SU-DHL-6 (cell line): ENCODE measurements around the gene CELA2B.

Source experiments
- H2AFZ ChIP-seq: fragments of 200-600 bp; sonication (generic); 2 replicates; pipeline ENCODE4 v1.6.1; 2014; ENCODE audit warnings: low read depth, mild to moderate bottlenecking, moderate library complexity, mixed read lengths, antibody characterized with exemption, low read length; ENCODE audit not compliant: severe bottlenecking
- H3F3A ChIP-seq: fragments of 200-600 bp; shearing (Covaris generic); 2 replicates; pipeline ENCODE4 v1.6.0; 2016; ENCODE audit warnings: antibody characterized with exemption, mild to moderate bottlenecking; ENCODE audit not compliant: insufficient read depth
- H3K27ac ChIP-seq: fragments of 200-600 bp; sonication (generic); 2 replicates; pipeline ENCODE4 v1.5.1; 2016; ENCODE audit warnings: low read depth, mild to moderate bottlenecking, low read length, moderate library complexity, mixed read lengths
- H3K27me3 ChIP-seq: fragments of 200-600 bp; sonication (generic), shearing (Covaris generic); 2 replicates; pipeline ENCODE4 v1.6.0; 2014; ENCODE audit warnings: mild to moderate bottlenecking, low read length
- H3K36me3 ChIP-seq: fragments of 200-600 bp; sonication (generic); 2 replicates; pipeline ENCODE4 v1.6.1; 2014; ENCODE audit warnings: mild to moderate bottlenecking, low read length, mixed read lengths
- H3K4me2 ChIP-seq: fragments of 300-600, 200-600 bp; shearing (Covaris generic), sonication (generic); 2 replicates; pipeline ENCODE4 v1.6.0; 2014; ENCODE audit warnings: low read length, low read depth, mild to moderate bottlenecking; ENCODE audit not compliant: poor library complexity, severe bottlenecking
- H3K4me3 ChIP-seq: fragments of 200-600 bp; sonication (generic); 2 replicates; pipeline ENCODE4 v1.5.1; 2014; ENCODE audit warnings: antibody characterized with exemption, low read length, mild to moderate bottlenecking, mixed read lengths; ENCODE audit not compliant: insufficient read depth, poor library complexity, severe bottlenecking
- H3K79me2 ChIP-seq: fragments of 200-600 bp; sonication (generic); 2 replicates; pipeline ENCODE4 v1.6.1; 2014; ENCODE audit warnings: mild to moderate bottlenecking, low read length, moderate library complexity; ENCODE audit not compliant: insufficient read depth
- H3K9ac ChIP-seq: fragments of 200-600 bp; sonication (generic); 2 replicates; pipeline ENCODE4 v1.7.0; 2014; ENCODE audit warnings: mild to moderate bottlenecking, low read length
- H3K9me2 ChIP-seq: fragments of 200-600 bp; sonication (generic); replicated peaks from 2 replicates; pipeline ENCODE4 v1.6.1; 2014; ENCODE audit warnings: low read length; ENCODE audit not compliant: insufficient read depth
- H3K9me3 ChIP-seq: fragments of 200-600 bp; sonication (generic); 2 replicates; pipeline ENCODE4 v1.6.1; 2014; ENCODE audit warnings: low read length, mixed read lengths; ENCODE audit not compliant: insufficient read depth
- H4K20me1 ChIP-seq: fragments of 200-600 bp; sonication (generic); 2 replicates; pipeline ENCODE4 v1.6.1; 2014; ENCODE audit warnings: low read depth, mild to moderate bottlenecking, antibody characterized with exemption, low read length, moderate library complexity, mixed read lengths
- EZH2phosphoT487 ChIP-seq: fragments of 200-600 bp; sonication (generic), shearing (Covaris generic); conservative IDR thresholded peaks from 2 replicates; pipeline ENCODE4 v1.6.1; 2018; ENCODE audit warnings: mild to moderate bottlenecking, antibody characterized with exemption, low read length, moderate library complexity, mixed read lengths
- TF ChIP-seq, protein P1 (sequence below): fragments of 200-600 bp; sonication (generic); IDR thresholded peaks from one replicate; pipeline ENCODE4 v1.5.1; 2017; ENCODE audit warnings: antibody characterized with exemption, mild to moderate bottlenecking, low read length, moderate library complexity; ENCODE audit not compliant: insufficient read depth, poor library complexity, severe bottlenecking

Gene CELA2B

DNA sequence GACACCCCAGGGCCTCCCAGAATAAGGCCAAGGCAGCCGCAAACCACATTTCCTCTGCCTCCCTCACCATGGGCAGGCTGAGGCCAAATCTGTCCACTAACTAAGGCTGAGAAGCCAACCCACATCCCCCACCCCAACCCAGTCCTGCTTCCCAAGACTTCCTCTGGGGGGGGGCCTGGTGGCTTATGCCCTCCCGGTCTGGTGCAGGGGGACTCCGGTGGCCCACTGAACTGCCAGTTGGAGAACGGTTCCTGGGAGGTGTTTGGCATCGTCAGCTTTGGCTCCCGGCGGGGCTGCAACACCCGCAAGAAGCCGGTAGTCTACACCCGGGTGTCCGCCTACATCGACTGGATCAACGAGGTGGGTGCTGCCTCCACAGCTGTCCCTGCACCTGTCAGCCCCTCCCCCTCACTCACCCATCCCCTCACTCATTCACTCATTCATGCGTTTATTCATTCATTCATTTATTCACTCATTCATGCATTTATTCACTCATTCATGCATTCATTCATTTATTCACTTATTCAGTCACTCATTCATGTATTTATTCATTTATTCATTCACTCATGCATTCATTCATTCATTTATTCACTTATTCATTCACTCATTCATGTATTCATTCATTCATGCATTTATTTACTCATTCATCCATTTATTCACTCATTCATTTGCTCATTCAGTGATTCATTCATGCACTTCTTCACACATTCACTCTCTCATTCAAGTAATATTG, 30.3 kb upstream of the CELA2B start:
- no peaks in the 10 kb centered on the region for H3K79me2 ChIP-seq

DNA sequence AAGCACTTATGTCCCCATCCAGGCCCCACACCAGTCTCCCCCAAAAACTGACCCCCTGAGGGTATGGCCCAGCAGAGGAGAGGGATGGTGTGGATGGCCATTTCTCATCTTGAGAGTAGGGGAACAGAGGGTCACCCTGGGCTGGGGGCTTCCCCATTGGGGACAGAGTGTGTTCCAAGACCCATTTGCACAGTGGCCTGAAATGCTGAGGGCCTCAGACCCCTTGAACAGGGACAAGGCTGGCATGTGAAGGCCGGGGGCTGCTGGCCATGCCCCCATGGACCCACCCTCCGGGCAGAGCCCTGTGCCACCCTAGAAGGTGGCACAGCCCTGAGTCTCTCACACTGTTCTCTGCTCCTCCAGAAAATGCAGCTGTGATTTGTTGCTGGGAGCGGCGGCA, 29.7 kb upstream of the CELA2B start:
- TF ChIP-seq, protein P1, sequence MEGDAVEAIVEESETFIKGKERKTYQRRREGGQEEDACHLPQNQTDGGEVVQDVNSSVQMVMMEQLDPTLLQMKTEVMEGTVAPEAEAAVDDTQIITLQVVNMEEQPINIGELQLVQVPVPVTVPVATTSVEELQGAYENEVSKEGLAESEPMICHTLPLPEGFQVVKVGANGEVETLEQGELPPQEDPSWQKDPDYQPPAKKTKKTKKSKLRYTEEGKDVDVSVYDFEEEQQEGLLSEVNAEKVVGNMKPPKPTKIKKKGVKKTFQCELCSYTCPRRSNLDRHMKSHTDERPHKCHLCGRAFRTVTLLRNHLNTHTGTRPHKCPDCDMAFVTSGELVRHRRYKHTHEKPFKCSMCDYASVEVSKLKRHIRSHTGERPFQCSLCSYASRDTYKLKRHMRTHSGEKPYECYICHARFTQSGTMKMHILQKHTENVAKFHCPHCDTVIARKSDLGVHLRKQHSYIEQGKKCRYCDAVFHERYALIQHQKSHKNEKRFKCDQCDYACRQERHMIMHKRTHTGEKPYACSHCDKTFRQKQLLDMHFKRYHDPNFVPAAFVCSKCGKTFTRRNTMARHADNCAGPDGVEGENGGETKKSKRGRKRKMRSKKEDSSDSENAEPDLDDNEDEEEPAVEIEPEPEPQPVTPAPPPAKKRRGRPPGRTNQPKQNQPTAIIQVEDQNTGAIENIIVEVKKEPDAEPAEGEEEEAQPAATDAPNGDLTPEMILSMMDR, result no peak
- no peak for TF ChIP-seq EZH2phosphoT487
- H4K20me1 ChIP-seq, result no peaks in the 10 kb centered on the region
- H3K9me2 ChIP-seq, result no peaks in the 10 kb centered on the region
- H3K27ac ChIP-seq, result no peak overlapping the region
- no peaks in the 10 kb centered on the region for H3K27me3 ChIP-seq
- no peak overlapping the region for H3K4me2 ChIP-seq
- no peak overlapping the region for H2AFZ ChIP-seq
- no peaks in the 10 kb centered on the region for H3F3A ChIP-seq
- no peak overlapping the region for H3K9ac ChIP-seq
- no peaks in the 10 kb centered on the region for H3K9me3 ChIP-seq
- H3K36me3 ChIP-seq, result no peaks in the 10 kb centered on the region
- no peaks in the 10 kb centered on the region for H3K79me2 ChIP-seq
- no peak overlapping the region for H3K4me3 ChIP-seq

More for the DNA sequence above, 30.3 kb upstream of the CELA2B start:
- H3K27me3 ChIP-seq, result no peaks in the 10 kb centered on the region
- H2AFZ ChIP-seq, result no peak overlapping the region
- no peak overlapping the region for H3K4me3 ChIP-seq
- no peaks in the 10 kb centered on the region for H3K36me3 ChIP-seq
- no peaks in the 10 kb centered on the region for H3K9me3 ChIP-seq
- H3K4me2 ChIP-seq, result no peak overlapping the region
- no peaks in the 10 kb centered on the region for H3F3A ChIP-seq
- H3K9ac ChIP-seq, result no peak overlapping the region
- H3K9me2 ChIP-seq, result no peaks in the 10 kb centered on the region
- TF ChIP-seq, protein P1, result no peak
- TF ChIP-seq EZH2phosphoT487, result no peak
- H3K27ac ChIP-seq, result no peak overlapping the region
- no peaks in the 10 kb centered on the region for H4K20me1 ChIP-seq

DNA sequence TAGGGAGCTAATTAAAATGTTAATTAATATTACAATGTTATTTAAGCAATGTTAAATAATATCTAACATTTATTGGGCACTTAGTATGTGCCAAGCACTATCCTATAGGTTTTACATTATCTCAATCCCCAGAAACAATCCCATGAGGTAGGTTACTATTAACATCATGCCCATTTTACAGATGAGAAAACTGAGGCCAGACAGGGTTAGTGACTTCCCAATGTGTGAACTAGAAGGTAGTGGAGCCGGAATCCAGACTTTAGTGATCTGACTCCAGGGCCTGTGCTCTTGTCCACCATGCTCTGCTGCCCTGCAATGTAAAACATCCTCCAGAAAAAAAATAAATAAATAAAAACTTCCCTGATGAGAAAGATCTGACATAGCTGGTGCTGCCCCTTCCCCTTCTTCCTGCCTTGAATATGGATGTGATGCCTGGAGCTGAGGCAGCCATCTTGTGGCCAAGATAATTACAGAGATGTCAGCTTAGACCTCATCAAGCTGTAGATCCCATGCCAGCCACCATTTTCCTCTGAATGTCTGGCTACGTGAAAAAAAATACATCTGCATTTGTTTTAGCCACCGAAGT, 26.9 kb upstream of the CELA2B start:
- TF ChIP-seq, protein P1, result no peak
- TF ChIP-seq EZH2phosphoT487, result no peak
- H4K20me1 ChIP-seq, result no peaks in the 10 kb centered on the region
- H3K9me3 ChIP-seq, result no peaks in the 10 kb centered on the region
- H3K36me3 ChIP-seq, result no peaks in the 10 kb centered on the region
- no peak overlapping the region for H3K27ac ChIP-seq
- H3K27me3 ChIP-seq, result no peaks in the 10 kb centered on the region
- H3K4me3 ChIP-seq, result no peak overlapping the region
- H2AFZ ChIP-seq, result no peak overlapping the region
- H3K9ac ChIP-seq, result no peak overlapping the region
- no peaks in the 10 kb centered on the region for H3K9me2 ChIP-seq
- no peaks in the 10 kb centered on the region for H3F3A ChIP-seq
- H3K4me2 ChIP-seq, result no peak overlapping the region
- no peaks in the 10 kb centered on the region for H3K79me2 ChIP-seq
